Stimulated activated naive CD8-positive, alpha-beta T cell treated with anti-CD3 and anti-CD28 coated beads, Interleukin-15, Interleukin-2, amounts not matched to agents 100 U/mL and 50 U/mL, for 24 hours (primary cell): ENCODE results near the gene SCAF11.

Experiments
- ATAC-seq: fragments of 150-1000 bp; cut with Tn5 transposase; one replicate; pipeline ENCODE4 v1.10.0; 2021
- DNase-seq: peaks from one replicate; pipeline ENCODE4 v3.0.0; 2021

The SCAF11 gene

DNA sequence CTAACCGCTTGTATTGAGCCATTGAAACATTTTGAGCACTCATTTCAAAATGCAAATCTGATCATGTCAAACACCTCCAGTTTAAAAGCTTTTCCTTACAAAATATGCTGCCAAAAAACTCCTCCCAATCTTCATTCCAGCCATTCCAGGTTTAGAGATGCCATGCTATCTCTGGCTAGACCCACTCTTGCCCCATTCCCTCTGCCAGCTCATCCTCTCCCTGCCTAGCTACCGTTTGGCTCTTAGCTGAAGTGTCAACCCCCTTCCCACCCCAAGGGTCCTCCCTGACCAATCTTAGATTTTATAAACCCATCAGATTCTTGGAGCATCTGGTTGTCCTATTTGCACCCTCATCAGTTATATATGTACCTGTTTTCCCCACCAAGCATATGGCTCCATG is 75.0 kb downstream of the SCAF11 start:
- DNase-seq (no peak), ATAC-seq (no peak)

- no peak for DNase-seq
- ATAC-seq, result no peak
These were observed 76.3 kb downstream of the SCAF11 start for GRCh38 chr12:45914090-45914489.

GRCh38 chr12:45913631-45914030 is 76.7 kb downstream of the SCAF11 start:
- DNase-seq (no peak), ATAC-seq (no peak)

GRCh38 chr12:45912774-45913173 is 77.6 kb downstream of the SCAF11 start:
- ATAC-seq, result no peak
- DNase-seq, result no peak

- ATAC-seq, result no peak
- no peak for DNase-seq
These were observed 81.2 kb downstream of the SCAF11 start for GRCh38 chr12:45909041-45909713.

GRCh38 chr12:45907955-45908354 is 82.4 kb downstream of the SCAF11 start:
- DNase-seq, result no peak
- no peak for ATAC-seq

DNA sequence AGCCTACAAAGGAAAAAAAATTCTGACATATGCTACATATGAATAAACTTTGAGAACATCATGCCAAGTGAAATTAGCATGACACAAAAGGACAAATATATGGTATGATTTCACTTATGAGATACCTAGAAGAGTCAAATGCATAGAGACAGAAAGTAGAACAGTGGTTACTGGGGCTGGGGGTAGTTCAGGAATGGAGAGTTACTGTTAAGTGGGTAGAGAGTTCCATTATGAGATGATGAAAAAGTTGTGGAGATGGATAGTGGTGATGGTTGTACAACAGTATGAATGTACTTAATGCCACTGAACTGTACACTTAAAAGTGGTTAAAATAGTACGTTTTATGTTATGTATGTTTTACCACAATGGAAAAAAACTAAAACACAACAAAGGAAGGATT is 92.3 kb downstream of the SCAF11 start:
- no peak for ATAC-seq

GRCh38 chr12:45895961-45896360 is 94.4 kb downstream of the SCAF11 start:
- ATAC-seq, result no peak
- no peak for DNase-seq

More for the DNA sequence above, 92.3 kb downstream of the SCAF11 start:
- no peak for DNase-seq

GRCh38 chr12:45893240-45893639 is 97.1 kb downstream of the SCAF11 start:
- no peak for ATAC-seq

DNA sequence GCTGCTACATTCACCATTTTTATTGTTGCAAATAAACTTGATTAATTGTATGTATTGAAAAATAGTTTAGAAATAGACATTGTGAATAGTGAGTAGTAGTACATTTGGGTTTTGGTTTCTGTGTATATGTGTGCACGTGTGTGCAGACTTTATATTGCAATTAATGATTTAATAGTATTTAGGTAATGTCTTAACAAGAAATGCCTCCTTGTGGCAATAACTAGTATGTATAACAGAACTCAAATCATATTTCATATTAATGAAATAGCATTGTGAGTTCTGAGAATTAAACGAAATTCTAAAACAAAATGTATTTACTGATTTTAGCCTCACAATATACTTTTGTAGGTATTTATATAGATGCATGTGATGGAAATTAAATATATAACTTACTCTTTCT is 100.1 kb downstream of the SCAF11 start:
- ATAC-seq, result no peak
- no peak for DNase-seq

More at GRCh38 chr12:45893240-45893639, 97.1 kb downstream of the SCAF11 start:
- DNase-seq, result no peak

DNA sequence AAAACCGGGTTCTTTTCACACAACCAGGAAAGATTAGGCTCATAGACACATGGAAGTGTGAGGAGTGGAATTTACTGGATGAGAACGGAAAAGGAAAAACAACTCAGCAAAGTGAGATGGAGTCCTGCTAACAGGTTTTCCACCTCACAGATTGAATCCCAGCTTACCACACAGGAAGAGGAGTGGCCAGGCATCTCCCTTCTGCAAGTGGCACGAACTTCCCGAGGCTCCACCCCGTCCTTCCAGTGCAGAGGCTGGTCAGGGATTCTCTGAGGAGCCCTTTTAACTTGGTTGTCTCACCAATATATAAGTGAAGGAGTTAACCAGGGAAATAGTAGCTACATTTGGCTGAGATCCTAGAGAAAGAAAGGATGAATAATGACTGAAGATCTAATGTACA is 102.8 kb downstream of the SCAF11 start:
- DNase-seq, result no peak
- no peak for ATAC-seq

- DNase-seq (no peak), ATAC-seq (no peak)
These were observed 103.7 kb downstream of the SCAF11 start for GRCh38 chr12:45886685-45887084.

DNA sequence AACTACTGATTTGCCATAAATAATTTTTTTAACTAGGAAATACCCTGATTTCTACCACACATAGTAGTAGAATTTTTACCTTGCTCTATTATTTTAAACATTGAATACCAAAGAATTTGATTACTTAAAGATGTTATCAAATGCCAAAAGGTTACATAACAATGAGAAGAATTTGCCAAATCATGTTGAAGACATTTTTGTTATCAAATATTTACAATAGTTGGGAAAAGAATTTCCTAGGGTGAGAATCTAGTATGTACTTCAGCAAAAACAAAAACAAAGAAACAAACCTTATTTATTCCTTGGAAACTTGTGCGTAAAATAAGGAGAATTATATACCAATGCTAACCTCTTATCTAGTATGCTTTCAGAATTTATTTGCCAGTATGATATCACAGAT is 107.2 kb downstream of the SCAF11 start:
- no peak for ATAC-seq
- no peak for DNase-seq

DNA sequence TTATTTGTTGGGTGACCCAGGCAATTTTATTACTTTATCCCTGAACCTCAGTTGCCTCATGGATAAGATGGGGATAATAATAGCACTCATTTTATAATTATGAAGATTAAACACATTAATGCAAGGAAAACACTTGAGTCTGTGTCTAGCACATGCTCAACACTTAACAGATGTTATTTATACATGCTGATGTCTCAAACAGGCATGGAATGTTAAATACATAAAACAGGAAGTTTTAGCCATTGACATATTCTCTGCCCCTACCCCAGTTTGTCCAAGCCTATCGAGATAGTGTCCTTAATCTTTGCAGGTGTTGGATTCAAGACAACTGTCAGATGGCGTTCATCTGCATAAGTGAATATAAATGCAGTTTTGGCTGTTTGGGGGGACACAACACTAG is 109.8 kb downstream of the SCAF11 start:
- no peak for ATAC-seq
- no peak for DNase-seq

GRCh38 chr12:45879363-45879895 is 110.9 kb downstream of the SCAF11 start:
- ATAC-seq (no peak), DNase-seq (no peak)

DNA sequence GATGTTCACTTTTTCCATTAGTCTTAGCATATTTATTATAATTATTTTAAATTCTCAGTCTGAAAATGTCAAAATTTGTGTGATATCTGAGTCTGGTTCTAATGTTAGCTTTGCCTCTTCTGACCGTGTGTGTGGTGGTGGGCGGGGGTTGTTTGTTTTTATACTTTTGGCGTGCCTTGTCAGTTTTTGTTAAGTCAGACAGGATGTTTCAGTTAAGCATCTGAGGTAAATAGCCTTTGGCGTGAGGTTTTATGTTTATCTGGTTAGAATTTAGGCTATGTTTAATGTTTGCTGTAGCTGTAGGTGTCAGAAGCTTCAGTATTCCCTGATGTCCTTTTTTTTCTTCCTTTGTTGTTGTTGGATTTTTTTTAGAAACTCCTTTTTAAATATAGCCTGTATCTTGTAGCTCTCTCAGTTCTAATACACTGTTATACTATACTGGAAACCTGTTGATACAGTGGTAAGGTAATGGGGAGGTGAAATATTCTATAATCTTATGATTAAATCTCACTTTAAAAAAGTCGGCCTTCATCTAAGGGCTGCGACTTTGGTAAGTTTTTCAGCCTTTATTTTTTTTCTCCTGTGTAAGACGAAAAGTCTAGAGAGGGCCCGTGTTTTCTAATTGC is 111.6 kb downstream of the SCAF11 start:
- no peak for ATAC-seq
- DNase-seq, result no peak

DNA sequence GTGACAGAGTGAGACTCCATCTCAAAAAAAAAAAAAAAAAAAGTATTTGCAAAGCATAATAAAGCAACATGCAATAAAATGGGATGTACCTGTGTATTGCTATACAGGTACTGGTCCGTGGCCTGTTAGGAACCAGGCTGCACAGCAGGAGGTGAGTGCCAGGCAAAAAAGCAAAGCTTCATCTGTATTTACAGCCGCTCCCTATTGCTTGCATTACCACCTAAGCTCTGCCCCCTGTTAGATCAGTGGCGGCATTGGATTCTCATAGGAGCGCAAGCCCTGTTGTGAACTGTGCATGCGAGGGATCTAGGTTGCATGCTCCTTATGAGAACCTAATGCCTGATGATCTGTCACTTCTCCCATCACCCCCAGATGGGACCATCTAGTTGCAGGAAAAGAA is 113.3 kb downstream of the SCAF11 start:
- DNase-seq, result no peak
- no peak for ATAC-seq

DNA sequence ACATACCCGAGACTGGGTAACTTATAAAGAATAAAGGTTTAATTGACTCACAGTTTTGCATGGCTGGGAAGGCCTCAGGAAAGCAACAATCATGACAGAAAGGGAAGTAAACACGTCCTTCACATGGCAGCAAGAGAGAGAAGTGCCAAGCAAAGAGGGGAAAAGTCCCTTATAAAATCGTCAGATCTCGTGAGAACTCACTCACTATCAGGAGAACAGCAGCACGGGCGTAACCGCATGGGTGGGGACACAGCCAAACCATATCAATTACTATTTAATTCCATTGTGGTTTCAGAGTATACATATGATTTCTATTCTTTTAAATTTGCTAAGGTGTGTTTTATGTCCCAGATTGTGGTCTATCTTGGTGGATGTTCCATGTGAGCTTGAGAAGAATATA is 117.9 kb downstream of the SCAF11 start:
- ATAC-seq, result no peak

More for the DNA sequence above, 117.9 kb downstream of the SCAF11 start:
- no peak for DNase-seq
